ENCODE measurements around the gene UNC5A. TPM values are rescaled to one million over a fixed set of nuclear protein-coding genes. Genes with fewer than 3 reads are reported as not detected.

Gene UNC5A
- total RNA-seq, 1 experiment from 2014 or later: 3.1 TPM

- no peaks in the 10 kb centered on the region for H3K4me1 ChIP-seq (replicated peaks; ENCODE audit: insufficient read depth)
- no peaks in the 10 kb centered on the region for H3K9me2 ChIP-seq (ENCODE audit: insufficient read depth)
- BruUV-seq (replicated peaks): no TSS peak
- TF ChIP-seq CTCF (conservative IDR thresholded peaks at IDR 0.05): no peak
- ChIA-PET CTCF (no interaction called here), POLR2A (ENCODE audit: unreplicated experiment) (no interaction called here)
- no peaks in the 10 kb centered on the region for H3K9me3 ChIP-seq (ENCODE audit: insufficient read depth, low read depth)
- no peaks in the 10 kb centered on the region for H3K36me3 ChIP-seq (ENCODE audit: low read depth)
- no peaks in the 10 kb centered on the region for H3F3A ChIP-seq (ENCODE audit: insufficient read depth, low read depth)
- H3K4me2 ChIP-seq: no peak overlapping the region
- H4K20me1 ChIP-seq (ENCODE audit: insufficient read depth): no peaks in the 10 kb centered on the region
- H3K4me3 ChIP-seq: no peak overlapping the region
- no peak overlapping the region for H3K27ac ChIP-seq
- no peaks in the 10 kb centered on the region for H3K79me2 ChIP-seq (ENCODE audit: low read depth)
- intact Hi-C loops (cut with micrococcal nuclease; ENCODE audit: unreplicated experiment): no loop called here
- no peak overlapping the region for H2AFZ ChIP-seq
- DNase-seq: no peak
- H3K27me3 ChIP-seq (ENCODE audit: insufficient read depth, low read depth): no peaks in the 10 kb centered on the region
These were observed 34.1 kb upstream of the UNC5A start for GRCh38 chr5:176776141-176776865.

GRCh38 chr5:176776916-176777315 lies 33.4 kb upstream of the UNC5A start:
- no peak overlapping the region for H3K4me3 ChIP-seq
- no peaks in the 10 kb centered on the region for H4K20me1 ChIP-seq (ENCODE audit: insufficient read depth)
- no peak overlapping the region for H3K27ac ChIP-seq
- no peak for DNase-seq
- H2AFZ ChIP-seq: no peak overlapping the region
- no peaks in the 10 kb centered on the region for H3K4me1 ChIP-seq (replicated peaks; ENCODE audit: insufficient read depth)
- ChIA-PET POLR2A (ENCODE audit: unreplicated experiment) (no interaction called here), CTCF (no interaction called here)
- no peak for TF ChIP-seq EZH2 (IDR thresholded peaks at IDR 0.05; ENCODE audit: low read depth)
- no peak for TF ChIP-seq CTCF (conservative IDR thresholded peaks at IDR 0.05)
- H3K27me3 ChIP-seq (ENCODE audit: insufficient read depth, low read depth): no peaks in the 10 kb centered on the region
- no TSS peak for BruUV-seq (replicated peaks)
- no peaks in the 10 kb centered on the region for H3F3A ChIP-seq (ENCODE audit: insufficient read depth, low read depth)
- no peaks in the 10 kb centered on the region for H3K9me2 ChIP-seq (ENCODE audit: insufficient read depth)
- intact Hi-C loops (cut with micrococcal nuclease; ENCODE audit: unreplicated experiment): no loop called here
- no peaks in the 10 kb centered on the region for H3K9me3 ChIP-seq (ENCODE audit: insufficient read depth, low read depth)
- no peak overlapping the region for H3K4me2 ChIP-seq
- no peaks in the 10 kb centered on the region for H3K36me3 ChIP-seq (ENCODE audit: low read depth)
- no peaks in the 10 kb centered on the region for H3K79me2 ChIP-seq (ENCODE audit: low read depth)

DNA sequence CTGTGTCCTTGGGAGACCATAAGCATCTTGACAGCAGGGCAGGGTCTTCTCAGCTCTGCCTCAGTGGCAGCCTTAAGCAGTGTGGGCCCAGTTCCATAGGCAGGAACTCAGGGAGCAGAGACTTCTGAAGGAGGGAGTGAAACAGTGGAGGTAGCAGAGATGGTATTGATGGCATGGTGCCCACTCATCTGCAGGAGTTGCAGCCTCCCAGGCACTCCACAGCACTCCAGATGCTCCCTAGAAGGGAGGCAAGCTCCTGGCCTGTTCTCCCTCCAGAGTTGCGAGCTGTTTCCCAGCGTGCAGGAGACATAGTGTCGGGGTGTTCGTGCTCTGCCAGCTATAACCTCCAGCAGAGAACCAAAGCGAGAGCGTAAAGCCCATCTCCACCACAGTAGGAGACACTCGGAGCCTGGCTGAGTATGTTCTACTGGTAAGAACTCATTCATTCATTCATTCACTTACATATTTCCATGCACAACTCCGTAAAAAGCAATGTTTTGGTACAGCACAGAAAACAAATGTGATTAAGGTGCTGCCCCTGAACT lies 31.4 kb upstream of the UNC5A start:
- Histone ChIP-seq H4K20me1 (ENCODE audit: insufficient read depth) (no peaks in the 10 kb centered on the region), H3K79me2 (ENCODE audit: low read depth) (no peaks in the 10 kb centered on the region), H3K4me2 (no peak overlapping the region), H3K4me1 (replicated peaks; ENCODE audit: insufficient read depth) (no peaks in the 10 kb centered on the region), H3K36me3 (ENCODE audit: low read depth) (no peaks in the 10 kb centered on the region), H3K4me3 (no peak overlapping the region), H3K9me3 (ENCODE audit: insufficient read depth, low read depth) (no peaks in the 10 kb centered on the region), H3K9me2 (ENCODE audit: insufficient read depth) (no peaks in the 10 kb centered on the region), H2AFZ (no peak overlapping the region), H3K27me3 (ENCODE audit: insufficient read depth, low read depth) (no peaks in the 10 kb centered on the region), H3K27ac (no peak overlapping the region), H3F3A (ENCODE audit: insufficient read depth, low read depth) (0 out of 2 replicates have a peak, but pooled peaks cover 3% of the 10 kb centered on the region)
- BruUV-seq (replicated peaks): no TSS peak
- TF ChIP-seq EZH2 (IDR thresholded peaks at IDR 0.05; ENCODE audit: low read depth): no peak
- TF ChIP-seq CTCF (conservative IDR thresholded peaks at IDR 0.05): no peak
- intact Hi-C loops (cut with micrococcal nuclease; ENCODE audit: unreplicated experiment): no loop called here
- DNase-seq: no peak
- ChIA-PET POLR2A (ENCODE audit: unreplicated experiment) (no interaction called here), CTCF (no interaction called here)

All from PC-9 (cell line).